Aorta (tissue), 5 donors: Measurements from ENCODE around the gene CHAC2. TPM values are rescaled to one million over a fixed set of nuclear protein-coding genes. Genes with fewer than 3 reads are reported as not detected.

Source experiments
- ATAC-seq: fragments of 200-7000 bp; cut with Tn5 transposase; one replicate; pipeline ENCODE4 v1.9.1; 2022; ENCODE audit warnings: moderate library complexity; ENCODE audit not compliant: low FRiP score
- DNase-seq, 2 donors: peaks; one replicate each; pipeline ENCODE4 v3.0.0-alpha.2; 2020
- H3K27ac ChIP-seq, 2 donors: one replicate each; pipeline ENCODE4 v1.5.1; 2013; ENCODE audit warnings: low read length in 2 of 2, mild to moderate bottlenecking in 2 of 2, moderate library complexity in 2 of 2, control low read depth in 1 of 2, inconsistent platforms in 1 of 2, low read depth in 1 of 2
- H3K27me3 ChIP-seq, 2 donors: one replicate each; pipeline ENCODE4 v1.6.1; 2013; ENCODE audit warnings: control low read depth in 1 of 2, low read length in 1 of 2, mild to moderate bottlenecking in 1 of 2, moderate library complexity in 1 of 2; ENCODE audit not compliant: insufficient read depth in 2 of 2, control insufficient read depth in 1 of 2
- H3K36me3 ChIP-seq, 2 donors: one replicate each; pipeline ENCODE4 v1.6.1; 2013; ENCODE audit warnings: control low read depth in 1 of 2, low read length in 1 of 2, mild to moderate bottlenecking in 1 of 2; ENCODE audit not compliant: insufficient read depth in 2 of 2, control insufficient read depth in 1 of 2
- H3K4me1 ChIP-seq, 2 donors: one replicate each; pipeline ENCODE4 v1.6.1; 2013; ENCODE audit warnings: low read length in 2 of 2, control low read depth in 1 of 2, mild to moderate bottlenecking in 1 of 2, moderate library complexity in 1 of 2; ENCODE audit not compliant: insufficient read depth in 2 of 2, control insufficient read depth in 1 of 2
- H3K4me3 ChIP-seq, 2 donors: one replicate each; pipeline ENCODE4 v1.5.1; 2013; ENCODE audit warnings: low read length in 2 of 2, control low read depth in 1 of 2, mild to moderate bottlenecking in 1 of 2
- H3K9me3 ChIP-seq: one replicate; pipeline ENCODE4 v1.6.1; 2013; ENCODE audit warnings: mild to moderate bottlenecking, low read length; ENCODE audit not compliant: control insufficient read depth
- WGBS, 2 donors: extraction: QIAGEN DNeasy Blood & Tissue Kit; methylation state at CpG; one replicate each; pipeline ENCODE4 v1.1.7; 2013; 5-methylcytosine and 5-hydroxymethylcytosine counted together
- intact Hi-C, 2 donors: fragments of 100-400 bp; cut with DNase I; formaldehyde crosslinking; loops; one replicate each; pipeline versions ENCODE4 v1.14.2 to v1.15.0; 2022
- polyA plus RNA-seq, 2 donors: library from polyadenylated mRNA; stranded (reverse); fragments of 200-250 nt; gene quantifications; one replicate each; pipeline ENCODE4 v1.2.3, GENCODE V29; 2013
- total RNA-seq, 2 donors: library from RNA; stranded (reverse); fragmentation: NEBNext Ultra II Directional; extraction: Animal tissue kit (Norgen Biotek cat#: 25700); gene quantifications; one replicate each; pipeline ENCODE4 v1.2.1, GENCODE V29; 2021
- donor health status: healthy with polysubstance abuse.
- donor health status: Bipolar disorder and iron deficiency.
- donor health status: DM: no; HTN: no; CAD: no.
- donor health status: DM: no; HTN: no; CAD: no.
- donor health status: DM: yes; HTN: yes; CAD: no.

Gene CHAC2
- total and polyA plus RNA-seq, 4 donors: 0.61 to 5.5 (median 1.0) TPM

DNA sequence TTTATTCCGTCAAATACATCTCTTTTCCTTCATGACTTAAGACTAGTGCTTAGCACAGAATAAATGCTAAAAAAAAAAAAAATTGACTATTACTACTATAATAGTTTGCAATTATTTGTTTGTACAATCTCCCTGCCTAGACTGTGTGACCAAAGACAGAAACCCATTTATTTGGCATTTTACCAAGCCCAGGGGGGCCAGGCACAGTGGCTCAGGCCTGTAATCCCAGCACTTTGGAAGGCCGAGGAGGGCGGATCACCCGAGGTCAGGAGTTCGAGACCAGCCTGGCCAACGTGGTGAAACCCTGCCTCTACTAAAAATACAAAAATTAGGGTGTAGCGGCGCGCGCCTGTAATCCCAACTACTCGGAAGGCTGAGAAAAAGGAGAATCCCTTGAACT lies 17.8 kb downstream of the CHAC2 start:
- DNase-seq: no peak
- Histone ChIP-seq H3K4me3 (peak overlapping the region in 1 of 2 donors; percentile 83), H3K36me3 (no peaks in the 10 kb centered on the region), H3K4me1 (peaks cover 0 to 6% of the 10 kb centered on the region in 2 donors), H3K9me3 (no peaks in the 10 kb centered on the region), H3K27me3 (no peaks in the 10 kb centered on the region), H3K27ac (no peak overlapping the region)
- no peak for ATAC-seq
- 53 to 64% methylated on average over 11 of the region's 11 CpGs for WGBS, 2 donors
- intact Hi-C loops: no loop called here

DNA sequence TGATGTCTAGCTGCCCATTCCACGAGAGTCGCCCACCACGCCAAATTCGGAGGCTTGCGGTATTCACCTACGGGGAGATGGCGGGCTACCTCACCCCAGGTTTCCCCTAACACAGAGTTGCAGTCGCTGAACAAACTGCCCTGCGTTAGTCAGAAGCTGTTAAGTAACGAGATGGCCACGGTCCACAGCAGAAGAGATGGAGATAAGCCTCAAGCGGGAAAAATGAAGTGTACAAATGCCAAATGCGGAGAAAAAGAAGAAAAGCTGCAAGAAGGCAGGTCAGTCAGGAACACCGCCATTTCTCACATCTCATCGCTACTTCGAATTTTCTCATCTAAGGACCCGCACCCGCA lies 18.7 kb downstream of the CHAC2 start:
- Histone ChIP-seq H3K27me3 (no peaks in the 10 kb centered on the region), H3K9me3 (no peaks in the 10 kb centered on the region), H3K36me3 (no peaks in the 10 kb centered on the region), H3K4me1 (peaks cover 0 to 6% of the 10 kb centered on the region in 2 donors), H3K4me3 (peak overlapping the region; percentile 70 to 83), H3K27ac (peak overlapping the region in 1 of 2 donors; percentile 68)
- DNase-seq: peak in 1 of 2 donors; percentile 53
- intact Hi-C loops: loop anchor here in 1 of 2 donors (2.0 kb wide), 1 partner anchor 20 kb away; the partner anchor contains the start of gene CHAC2
- ATAC-seq: peak; percentile 71
- WGBS, 2 donors: 0% methylated on average over 18 of the region's 18 CpGs

DNA sequence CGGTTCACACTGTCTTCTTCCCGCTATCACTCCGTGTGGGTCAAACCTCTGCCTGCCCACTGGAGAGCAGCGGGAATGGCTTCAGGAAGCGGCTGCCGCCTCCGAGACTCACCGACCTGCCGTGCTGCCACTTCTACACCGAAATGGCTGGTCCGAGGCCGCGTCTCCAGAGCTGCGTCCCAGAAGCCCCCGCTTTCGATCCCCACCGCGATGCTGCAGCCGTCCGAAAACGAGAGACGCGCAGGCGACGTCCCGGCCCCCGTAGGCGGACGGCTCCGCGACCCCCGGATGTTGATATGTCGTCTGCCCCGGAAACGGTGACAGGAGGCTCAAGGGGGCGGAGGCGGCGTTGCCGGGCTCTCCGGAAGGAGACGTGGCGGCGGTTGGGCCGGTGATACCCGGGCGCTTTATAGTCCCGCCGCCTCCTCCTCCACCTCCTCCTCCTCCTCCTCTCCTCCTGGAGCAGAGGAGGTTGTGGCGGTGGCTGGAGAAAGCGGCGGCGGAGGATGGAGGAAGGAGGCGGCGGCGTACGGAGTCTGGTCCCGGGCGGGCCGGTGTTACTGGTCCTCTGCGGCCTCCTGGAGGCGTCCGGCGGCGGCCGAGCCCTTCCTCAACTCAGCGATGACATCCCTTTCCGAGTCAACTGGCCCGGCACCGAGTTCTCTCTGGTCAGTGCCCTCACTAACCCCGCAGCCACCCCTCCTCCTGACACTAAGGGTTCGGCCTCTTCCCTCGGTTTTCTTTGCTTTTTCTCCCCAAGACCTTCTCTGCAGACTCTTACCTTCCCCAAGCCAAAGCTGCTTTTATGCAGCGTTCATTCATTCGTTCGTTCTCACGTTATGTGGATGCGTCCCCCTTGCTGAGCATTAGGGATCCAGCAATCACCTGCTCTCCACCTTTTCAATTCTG lies 19.4 kb downstream of the CHAC2 start, which contains the start of the genes ASB3 and ERLEC1:
Gene ASB3, minus strand, starts transcription at position 249 of the 909 bp plus-strand sequence. CDS start 21,381 bp downstream, outside the sequence.
Gene ERLEC1, plus strand, starts transcription at position 340 of the 909 bp plus-strand sequence. Its CDS starts 167 bp downstream, at position 507.
- H3K27me3 ChIP-seq: no peaks in the 10 kb centered on the region
- no peaks in the 10 kb centered on the region for H3K36me3 ChIP-seq
- peaks cover 0 to 6% of the 10 kb centered on the region in 2 donors for H3K4me1 ChIP-seq
- intact Hi-C loops: loop anchor here in 1 of 2 donors (2.0 kb wide), 1 partner anchor 20 kb away; the partner anchor contains the start of gene CHAC2
- peak within 1 kb of the TSS in 1 of 2 donors; percentile 68 for H3K27ac ChIP-seq
- ATAC-seq (peak; percentile 98), DNase-seq (peak; percentile 95 to 97)
- WGBS, 2 donors: 0% methylated on average over 62 to 77 of the region's 77 CpGs
- H3K9me3 ChIP-seq: no peaks in the 10 kb centered on the region
- peak within 1 kb of the TSS; percentile 70 to 83 for H3K4me3 ChIP-seq

DNA sequence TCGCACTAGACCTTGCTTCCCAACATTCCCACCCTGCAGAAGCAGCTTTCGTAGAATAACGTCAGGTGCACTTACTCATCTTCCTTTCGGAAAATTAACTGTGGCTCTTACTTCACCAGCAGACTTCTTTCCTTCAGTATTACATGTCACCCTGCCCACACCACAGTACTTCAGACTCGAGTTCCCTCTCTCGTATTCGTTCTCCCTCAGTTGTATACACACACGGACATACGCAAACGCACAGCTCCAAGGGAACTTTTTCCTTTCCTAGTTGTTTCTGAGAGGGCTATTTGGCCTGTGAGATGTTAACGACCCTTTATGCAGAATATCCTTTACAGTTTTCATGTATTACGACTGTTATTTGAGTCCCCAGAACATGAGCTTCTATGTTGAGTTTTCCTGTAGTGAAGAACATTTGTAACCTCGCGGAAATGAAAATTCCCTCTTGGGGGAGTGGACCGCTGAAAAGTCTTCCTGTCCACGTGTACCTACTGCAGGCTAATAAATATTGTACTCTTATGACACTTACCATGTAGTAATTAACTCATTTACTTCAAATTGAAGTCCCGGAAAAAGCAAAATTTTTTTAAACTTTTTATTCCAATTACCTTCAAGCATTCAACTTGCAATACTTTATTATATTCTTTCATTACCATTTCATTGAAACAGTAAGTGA lies 20.1 kb downstream of the CHAC2 start:
- WGBS, 2 donors: 3% methylated on average over 17 of the region's 17 CpGs
- intact Hi-C loops: loop anchor here in 1 of 2 donors (2.0 kb wide), 1 partner anchor 21 kb away; the partner anchor contains the start of gene CHAC2
- Histone ChIP-seq H3K9me3 (no peaks in the 10 kb centered on the region), H3K4me1 (peaks cover 0 to 6% of the 10 kb centered on the region in 2 donors), H3K27ac (peak overlapping the region in 1 of 2 donors; percentile 37), H3K27me3 (no peaks in the 10 kb centered on the region), H3K4me3 (peak overlapping the region; percentile 70 to 83), H3K36me3 (no peaks in the 10 kb centered on the region)
- no peak for DNase-seq
- no peak for ATAC-seq

DNA sequence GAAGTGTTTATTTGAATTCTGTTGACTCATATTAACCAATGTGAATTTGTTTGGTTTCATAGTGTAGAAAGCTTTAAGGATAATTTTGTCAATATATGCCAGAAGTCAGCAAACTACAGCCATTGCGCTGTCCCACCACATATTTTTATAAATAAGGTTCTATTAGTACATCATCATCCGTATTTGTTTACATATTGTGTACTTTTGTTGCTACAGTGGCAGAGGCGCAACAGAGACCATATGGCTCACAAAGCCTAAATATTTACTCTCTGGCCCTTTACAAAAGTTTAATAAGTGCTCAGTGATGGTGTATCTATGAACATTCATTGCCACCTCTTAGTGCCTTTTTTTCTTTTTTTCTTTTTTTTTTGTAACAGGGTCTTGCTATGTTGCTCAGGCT lies 25.7 kb downstream of the CHAC2 start:
- ATAC-seq (no peak), DNase-seq (no peak)
- no peaks in the 10 kb centered on the region for H3K27me3 ChIP-seq
- no peaks in the 10 kb centered on the region for H3K36me3 ChIP-seq
- WGBS, 2 donors: 90 to 94% methylated on average over 3 of the region's 3 CpGs
- intact Hi-C loops: no loop called here
- H3K4me1 ChIP-seq: peaks cover 0 to 2% of the 10 kb centered on the region in 2 donors
- H3K9me3 ChIP-seq: no peaks in the 10 kb centered on the region
- H3K27ac ChIP-seq: no peak overlapping the region
- H3K4me3 ChIP-seq: no peak overlapping the region

DNA sequence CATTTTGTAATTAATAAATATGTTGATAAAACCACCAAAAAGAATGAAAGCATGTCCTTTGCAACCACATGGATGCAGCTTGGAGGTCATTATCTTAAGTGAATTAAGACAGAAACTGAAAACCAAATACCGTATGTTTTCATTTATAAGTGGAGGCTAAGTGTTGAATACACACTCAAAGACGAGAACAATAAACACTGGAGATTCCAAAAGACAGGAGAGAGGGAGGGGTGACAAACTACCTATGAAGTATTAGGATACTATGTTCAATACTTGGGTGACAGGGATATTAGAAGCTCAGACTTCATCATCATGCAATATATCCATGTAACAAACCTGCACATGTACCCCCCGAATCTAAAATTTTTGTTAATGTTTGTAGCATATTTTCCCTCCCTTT lies 26.2 kb downstream of the CHAC2 start:
- intact Hi-C loops: no loop called here
- 70 to 82% methylated on average over 3 of the region's 3 CpGs for WGBS, 2 donors
- no peaks in the 10 kb centered on the region for H3K36me3 ChIP-seq

DNA sequence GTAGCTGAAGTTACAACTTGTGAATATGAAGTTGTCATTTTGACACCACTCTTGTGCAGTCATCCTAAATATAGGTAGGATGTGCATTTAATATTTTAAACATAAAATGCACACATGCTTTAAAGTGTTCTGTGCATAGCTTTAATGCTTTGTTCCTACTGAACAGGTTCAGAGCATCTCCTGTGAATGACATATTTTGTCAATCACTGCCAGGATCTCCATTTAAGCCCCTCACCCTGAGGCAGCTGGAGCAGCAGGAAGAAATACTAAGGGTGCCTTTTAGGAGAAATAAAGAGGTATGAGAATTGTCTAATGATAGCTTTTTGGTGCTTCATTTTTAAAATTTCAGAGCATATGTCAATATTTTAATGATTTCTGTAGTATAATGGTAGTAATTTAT lies 33.9 kb downstream of the CHAC2 start:
- Histone ChIP-seq H3K27me3 (no peaks in the 10 kb centered on the region), H3K36me3 (no peaks in the 10 kb centered on the region), H3K9me3 (no peaks in the 10 kb centered on the region), H3K4me3 (no peak overlapping the region), H3K4me1 (no peaks in the 10 kb centered on the region), H3K27ac (no peak overlapping the region)
- intact Hi-C loops: no loop called here
- ATAC-seq (no peak), DNase-seq (no peak)

More for the DNA sequence above, 26.2 kb downstream of the CHAC2 start:
- Histone ChIP-seq H3K9me3 (no peaks in the 10 kb centered on the region), H3K4me1 (peaks cover 0 to 2% of the 10 kb centered on the region in 2 donors), H3K27ac (no peak overlapping the region), H3K27me3 (no peaks in the 10 kb centered on the region), H3K4me3 (no peak overlapping the region)
- DNase-seq (no peak), ATAC-seq (no peak)

DNA sequence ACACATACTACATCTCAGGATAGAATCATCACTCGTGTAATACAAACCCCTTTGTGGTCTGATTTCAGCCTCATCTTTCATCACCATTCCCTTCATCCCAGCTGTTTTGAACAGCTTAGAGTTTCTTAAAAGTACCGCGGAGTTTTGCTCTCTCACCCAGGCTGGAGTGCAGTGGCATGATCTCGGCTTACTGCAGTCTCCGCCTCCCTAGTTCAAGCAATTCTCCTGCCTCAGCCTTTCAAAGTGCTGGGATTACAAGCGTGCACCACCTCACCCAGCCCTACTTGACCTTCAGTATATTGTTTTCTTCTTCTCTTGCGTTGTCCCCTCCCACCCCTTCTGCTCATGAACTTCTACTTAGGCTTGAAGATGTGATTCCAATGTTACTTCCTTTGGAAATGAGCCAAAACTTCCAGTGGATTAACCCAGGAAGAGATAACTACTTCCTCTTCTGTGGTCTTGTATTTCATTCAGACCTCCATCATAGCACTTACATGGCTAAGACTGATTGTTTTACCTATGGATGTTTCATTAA lies 35.1 kb downstream of the CHAC2 start:
- ATAC-seq (no peak), DNase-seq (no peak)
- no peaks in the 10 kb centered on the region for H3K36me3 ChIP-seq
- WGBS, 2 donors: 83 to 85% methylated on average over 7 of the region's 7 CpGs
- no peaks in the 10 kb centered on the region for H3K9me3 ChIP-seq
- H3K27me3 ChIP-seq: no peaks in the 10 kb centered on the region
- no peaks in the 10 kb centered on the region for H3K4me1 ChIP-seq
- intact Hi-C loops: no loop called here
- H3K4me3 ChIP-seq: no peak overlapping the region
- H3K27ac ChIP-seq: no peak overlapping the region
